K562 (cell line): ENCODE data around the gene CCDC136. TPM values are rescaled to one million over a fixed set of nuclear protein-coding genes. Genes with fewer than 3 reads are reported as not detected.

Experiments used
- ATF1 ChIP-seq, 2 experiments: fragments of 450-650 bp in 1 of 2; IDR thresholded peaks; 2 replicates each; pipeline ENCODE4 v1.6.1; 2016; ENCODE audit warnings: missing compliant biosample characterization in 1 of 2, missing genetic modification characterization in 1 of 2
- BHLHE40 ChIP-seq: IDR thresholded peaks from 2 replicates; pipeline ENCODE4 v1.6.1; 2011; ENCODE audit warnings: low read length, improper control_type of control experiment
- CBFB ChIP-seq: sonication (generic); formaldehyde crosslinking; IDR thresholded peaks from 2 replicates; pipeline ENCODE4 v1.4.0; 2020; ENCODE audit warnings: mild to moderate bottlenecking, missing genetic modification reagents
- DDX20 ChIP-seq: fragments of 450-650 bp; IDR thresholded peaks from 2 replicates; pipeline ENCODE4 v1.6.1; 2016; ENCODE audit warnings: missing genetic modification characterization, low read depth, mild to moderate bottlenecking, missing compliant biosample characterization, moderate library complexity
- GABPB2 ChIP-seq: fragments of 250-450 bp; sonication (Bioruptor Pico); conservative IDR thresholded peaks from 2 replicates; pipeline ENCODE4 v1.5.1; 2021; ENCODE audit warnings: mild to moderate bottlenecking
- HDGF ChIP-seq: fragments of 450-650 bp; IDR thresholded peaks from 2 replicates; pipeline ENCODE4 v1.6.1; 2016
- LCOR ChIP-seq: sonication (generic); formaldehyde crosslinking; IDR thresholded peaks from 2 replicates; pipeline ENCODE4 v1.8.0; 2022; ENCODE audit warnings: mild to moderate bottlenecking, missing genetic modification reagents
- MTA3 ChIP-seq: fragments of 450-650 bp; formaldehyde crosslinking; IDR thresholded peaks from 2 replicates; pipeline ENCODE4 v1.6.1; 2017; ENCODE audit warnings: mild to moderate bottlenecking, borderline replicate concordance
- NELFE ChIP-seq: IDR thresholded peaks from 2 replicates; pipeline ENCODE4 v1.6.1; 2011; ENCODE audit warnings: mild to moderate bottlenecking; ENCODE audit not compliant: insufficient read depth, insufficient read length
- RAD21 ChIP-seq, 2 experiments: fragments of 250-450 bp in 1 of 2; fragments of 450-650 bp in 1 of 2; sonication (Bioruptor Pico) in 1 of 2; formaldehyde crosslinking in 1 of 2; IDR thresholded peaks in 1 of 2; conservative IDR thresholded peaks in 1 of 2; 2 replicates each; pipeline versions ENCODE4 v1.4.0 to v1.8.0; 2020 to 2022; ENCODE audit warnings: mild to moderate bottlenecking in 2 of 2, moderate library complexity in 1 of 2
- TCF7L2 ChIP-seq: fragments of 150-350 bp; IDR thresholded peaks from 2 replicates; pipeline ENCODE4 v1.6.1; 2016; ENCODE audit warnings: low read depth, mild to moderate bottlenecking, low read length, moderate library complexity
- TFAM ChIP-seq: fragments of 250-450 bp; sonication (Bioruptor Pico); conservative IDR thresholded peaks from 2 replicates; pipeline ENCODE4 v1.5.0; 2021; ENCODE audit warnings: mild to moderate bottlenecking, moderate library complexity
- ZNF143 ChIP-seq: sonication (generic); formaldehyde crosslinking; IDR thresholded peaks from 2 replicates; pipeline ENCODE4 v1.9.0; 2022; ENCODE audit warnings: mild to moderate bottlenecking, missing genetic modification reagents
- ZNF239 ChIP-seq: fragments of 250-450 bp; sonication (Bioruptor Pico); IDR thresholded peaks from 2 replicates; pipeline ENCODE4 v1.4.0; 2020; ENCODE audit warnings: mild to moderate bottlenecking
- ZNF316 ChIP-seq: fragments of 450-650 bp; IDR thresholded peaks from 2 replicates; pipeline ENCODE4 v1.6.1; 2016
- ZNF57 ChIP-seq: fragments of 450-650 bp; formaldehyde crosslinking; IDR thresholded peaks from 2 replicates; pipeline ENCODE4 v1.4.0; 2020; ENCODE audit warnings: mild to moderate bottlenecking, moderate library complexity
- ZSCAN29 ChIP-seq: fragments of 450-650 bp; IDR thresholded peaks from 2 replicates; pipeline ENCODE4 v1.6.1; 2017
- polyA plus RNA-seq, 8 experiments: library from polyadenylated mRNA; depleted of rRNA in 4 of 8; stranded (reverse) in 5 of 8; unstranded in 3 of 8; fragments of >200 nt; fragmentation: Nextera tagmentation in 2 of 8; fragmentation: Illumina TruSeq in 1 of 8; extraction: Ambion mirVana in 2 of 8; extraction: Trizol in 1 of 8; gene quantifications; 2 replicates each; pipeline versions ENCODE4 v1.2.1 to v1.2.3, GENCODE V29; 2011 to 2014; ENCODE audit warnings: inconsistent platforms in 1 of 8, missing spikeins in 1 of 8
- total RNA-seq, 7 experiments: library from RNA; depleted of rRNA in 6 of 7; stranded (reverse); fragments of >200 nt in 6 of 7; fragmentation: Illumina TruSeq in 2 of 7; extraction: Trizol in 2 of 7; gene quantifications; 2 replicates each; pipeline versions ENCODE4 v1.2.1 to v1.2.3, GENCODE V29; 2011 to 2021; ENCODE audit warnings: low replicate concordance in 1 of 7
- TF ChIP-seq, protein P1 (sequence below): sonication (generic); formaldehyde crosslinking; IDR thresholded peaks from 2 replicates; pipeline ENCODE4 v1.5.0; 2020; ENCODE audit warnings: missing genetic modification reagents
- TF ChIP-seq, protein P2 (sequence below): IDR thresholded peaks from 3 replicates; pipeline ENCODE4 v1.6.1; 2011; ENCODE audit warnings: borderline replicate concordance, mild to moderate bottlenecking, moderate library complexity; ENCODE audit not compliant: insufficient read length; ENCODE audit errors: extremely low read depth
- TF ChIP-seq, protein P3 (sequence below): fragments of 450-650 bp; formaldehyde crosslinking; IDR thresholded peaks from 2 replicates; pipeline ENCODE4 v1.4.0; 2020; ENCODE audit warnings: mild to moderate bottlenecking, moderate library complexity
- TF ChIP-seq, protein P4 (sequence below): fragments of 250-450 bp; sonication (Bioruptor Pico); IDR thresholded peaks from 2 replicates; pipeline ENCODE4 v1.8.0; 2022; ENCODE audit warnings: inconsistent platforms
- TF ChIP-seq, protein P5 (sequence below): fragments of 250-450 bp; sonication (Bioruptor Pico); IDR thresholded peaks from 2 replicates; pipeline ENCODE4 v1.8.0; 2021; ENCODE audit warnings: borderline replicate concordance, mild to moderate bottlenecking, moderate library complexity; ENCODE audit not compliant: poor library complexity, severe bottlenecking

Gene CCDC136
- total and polyA plus RNA-seq, 9 of the 15 experiments (the other 6 are each of a cell fraction or from before 2014, with no cell fraction given) = 2.4 to 40.8 (median 26.5) TPM

DNA sequence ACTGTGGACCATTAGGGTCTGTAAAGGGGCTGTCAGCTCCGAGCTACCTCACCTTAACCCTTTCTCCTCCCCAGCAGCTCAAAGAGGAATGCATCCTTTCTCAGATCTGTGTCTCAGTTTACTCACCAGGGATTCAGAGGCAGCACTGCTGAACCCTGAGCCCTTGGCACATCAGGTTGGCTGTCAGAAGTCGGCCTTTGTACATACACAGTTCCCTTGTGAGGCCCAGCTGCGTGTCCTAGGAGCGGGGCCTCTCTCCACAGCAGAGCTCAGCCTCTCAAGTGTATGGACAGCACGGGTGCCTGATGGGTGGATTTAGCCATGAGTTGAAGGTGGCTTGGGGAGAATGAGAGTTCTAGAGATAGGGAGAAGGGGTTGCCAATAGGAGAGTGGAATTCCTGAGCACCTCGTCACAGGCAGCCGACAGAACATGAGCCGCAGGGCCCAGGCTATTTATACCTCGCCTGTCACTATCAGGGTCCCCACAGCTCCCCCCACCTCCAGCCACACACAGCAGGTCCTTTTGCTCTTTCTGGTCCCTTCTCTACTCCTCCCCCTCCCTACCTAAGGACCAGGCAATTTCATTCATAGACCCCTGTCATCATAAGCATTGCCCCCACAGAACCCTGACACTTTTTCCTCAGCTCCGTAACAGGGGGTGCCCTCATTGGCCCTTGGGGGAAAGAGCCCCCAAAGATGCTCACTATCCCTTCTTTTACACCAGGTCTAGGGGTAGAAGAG, 36.4 kb downstream of the CCDC136 start (continued):
- TF ChIP-seq, protein P1, sequence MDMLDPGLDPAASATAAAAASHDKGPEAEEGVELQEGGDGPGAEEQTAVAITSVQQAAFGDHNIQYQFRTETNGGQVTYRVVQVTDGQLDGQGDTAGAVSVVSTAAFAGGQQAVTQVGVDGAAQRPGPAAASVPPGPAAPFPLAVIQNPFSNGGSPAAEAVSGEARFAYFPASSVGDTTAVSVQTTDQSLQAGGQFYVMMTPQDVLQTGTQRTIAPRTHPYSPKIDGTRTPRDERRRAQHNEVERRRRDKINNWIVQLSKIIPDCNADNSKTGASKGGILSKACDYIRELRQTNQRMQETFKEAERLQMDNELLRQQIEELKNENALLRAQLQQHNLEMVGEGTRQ (CRISPR knock-in tag) = no peak
- TF ChIP-seq ATF1 (CRISPR knock-in tag; IDR thresholded peaks at IDR 0.05) = no peak
- TF ChIP-seq ATF1 (tag; IDR thresholded peaks at IDR 0.05) = no peak
- TF ChIP-seq NELFE = no peak
- no peak for TF ChIP-seq DDX20 (tag)
- TF ChIP-seq ZNF239 = no peak
- peak; percentile 68; the same call in 1 of the 2 replicates for TF ChIP-seq HDGF
- no peak for TF ChIP-seq RAD21 (CRISPR knock-in tag; conservative IDR thresholded peaks at IDR 0.05 in 1 of 2, IDR thresholded peaks at IDR 0.05 in 1 of 2)
- TF ChIP-seq, protein P2, sequence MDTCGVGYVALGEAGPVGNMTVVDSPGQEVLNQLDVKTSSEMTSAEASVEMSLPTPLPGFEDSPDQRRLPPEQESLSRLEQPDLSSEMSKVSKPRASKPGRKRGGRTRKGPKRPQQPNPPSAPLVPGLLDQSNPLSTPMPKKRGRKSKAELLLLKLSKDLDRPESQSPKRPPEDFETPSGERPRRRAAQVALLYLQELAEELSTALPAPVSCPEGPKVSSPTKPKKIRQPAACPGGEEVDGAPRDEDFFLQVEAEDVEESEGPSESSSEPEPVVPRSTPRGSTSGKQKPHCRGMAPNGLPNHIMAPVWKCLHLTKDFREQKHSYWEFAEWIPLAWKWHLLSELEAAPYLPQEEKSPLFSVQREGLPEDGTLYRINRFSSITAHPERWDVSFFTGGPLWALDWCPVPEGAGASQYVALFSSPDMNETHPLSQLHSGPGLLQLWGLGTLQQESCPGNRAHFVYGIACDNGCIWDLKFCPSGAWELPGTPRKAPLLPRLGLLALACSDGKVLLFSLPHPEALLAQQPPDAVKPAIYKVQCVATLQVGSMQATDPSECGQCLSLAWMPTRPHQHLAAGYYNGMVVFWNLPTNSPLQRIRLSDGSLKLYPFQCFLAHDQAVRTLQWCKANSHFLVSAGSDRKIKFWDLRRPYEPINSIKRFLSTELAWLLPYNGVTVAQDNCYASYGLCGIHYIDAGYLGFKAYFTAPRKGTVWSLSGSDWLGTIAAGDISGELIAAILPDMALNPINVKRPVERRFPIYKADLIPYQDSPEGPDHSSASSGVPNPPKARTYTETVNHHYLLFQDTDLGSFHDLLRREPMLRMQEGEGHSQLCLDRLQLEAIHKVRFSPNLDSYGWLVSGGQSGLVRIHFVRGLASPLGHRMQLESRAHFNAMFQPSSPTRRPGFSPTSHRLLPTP = no peak
- TF ChIP-seq BHLHE40 = no peak
- 0 out of 2 replicates have a peak, but pooled peaks have one; percentile 66 for TF ChIP-seq LCOR
- TF ChIP-seq, protein P3, sequence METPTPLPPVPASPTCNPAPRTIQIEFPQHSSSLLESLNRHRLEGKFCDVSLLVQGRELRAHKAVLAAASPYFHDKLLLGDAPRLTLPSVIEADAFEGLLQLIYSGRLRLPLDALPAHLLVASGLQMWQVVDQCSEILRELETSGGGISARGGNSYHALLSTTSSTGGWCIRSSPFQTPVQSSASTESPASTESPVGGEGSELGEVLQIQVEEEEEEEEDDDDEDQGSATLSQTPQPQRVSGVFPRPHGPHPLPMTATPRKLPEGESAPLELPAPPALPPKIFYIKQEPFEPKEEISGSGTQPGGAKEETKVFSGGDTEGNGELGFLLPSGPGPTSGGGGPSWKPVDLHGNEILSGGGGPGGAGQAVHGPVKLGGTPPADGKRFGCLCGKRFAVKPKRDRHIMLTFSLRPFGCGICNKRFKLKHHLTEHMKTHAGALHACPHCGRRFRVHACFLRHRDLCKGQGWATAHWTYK (CRISPR knock-in tag) = no peak
- no peak for TF ChIP-seq MTA3
- TF ChIP-seq ZNF57 = no peak
- TF ChIP-seq GABPB2 = no peak
- TF ChIP-seq, protein P4, sequence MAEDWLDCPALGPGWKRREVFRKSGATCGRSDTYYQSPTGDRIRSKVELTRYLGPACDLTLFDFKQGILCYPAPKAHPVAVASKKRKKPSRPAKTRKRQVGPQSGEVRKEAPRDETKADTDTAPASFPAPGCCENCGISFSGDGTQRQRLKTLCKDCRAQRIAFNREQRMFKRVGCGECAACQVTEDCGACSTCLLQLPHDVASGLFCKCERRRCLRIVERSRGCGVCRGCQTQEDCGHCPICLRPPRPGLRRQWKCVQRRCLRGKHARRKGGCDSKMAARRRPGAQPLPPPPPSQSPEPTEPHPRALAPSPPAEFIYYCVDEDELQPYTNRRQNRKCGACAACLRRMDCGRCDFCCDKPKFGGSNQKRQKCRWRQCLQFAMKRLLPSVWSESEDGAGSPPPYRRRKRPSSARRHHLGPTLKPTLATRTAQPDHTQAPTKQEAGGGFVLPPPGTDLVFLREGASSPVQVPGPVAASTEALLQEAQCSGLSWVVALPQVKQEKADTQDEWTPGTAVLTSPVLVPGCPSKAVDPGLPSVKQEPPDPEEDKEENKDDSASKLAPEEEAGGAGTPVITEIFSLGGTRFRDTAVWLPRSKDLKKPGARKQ (CRISPR knock-in tag) = no peak
- TF ChIP-seq ZSCAN29 = no peak
- TF ChIP-seq, protein P5, sequence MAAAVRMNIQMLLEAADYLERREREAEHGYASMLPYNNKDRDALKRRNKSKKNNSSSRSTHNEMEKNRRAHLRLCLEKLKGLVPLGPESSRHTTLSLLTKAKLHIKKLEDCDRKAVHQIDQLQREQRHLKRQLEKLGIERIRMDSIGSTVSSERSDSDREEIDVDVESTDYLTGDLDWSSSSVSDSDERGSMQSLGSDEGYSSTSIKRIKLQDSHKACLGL (CRISPR knock-in tag) = no peak
- no peak for TF ChIP-seq ZNF143 (CRISPR knock-in tag)
- TF ChIP-seq CBFB = 0 out of 2 replicates have a peak, but pooled peaks have one; percentile 18
- TF ChIP-seq TCF7L2 = no peak
- no peak for TF ChIP-seq TFAM (CRISPR knock-in tag)
- TF ChIP-seq ZNF316 = no peak
